Nephron (organoid): Measurements from ENCODE around the gene WDR48.

Experiments
- H3K27ac Mint-ChIP-seq, 3 experiments: 2 replicates each; pipeline ENCODE4 v1.8.0; 2020; ENCODE audit warnings: mixed read lengths in 3 of 3, mild to moderate bottlenecking in 2 of 3, moderate library complexity in 1 of 3
- H3K27me3 Mint-ChIP-seq: 2 replicates; pipeline ENCODE4 v1.8.0; 2021; ENCODE audit warnings: low read depth, mild to moderate bottlenecking, moderate library complexity, mixed read lengths
- H3K36me3 Mint-ChIP-seq: 2 replicates; pipeline ENCODE4 v1.8.0; 2020; ENCODE audit warnings: low read depth, mixed read lengths
- H3K4me1 Mint-ChIP-seq: 2 replicates; pipeline ENCODE4 v1.8.0; 2020; ENCODE audit warnings: mixed read lengths
- H3K4me3 Mint-ChIP-seq, 3 experiments: 2 replicates each; pipeline ENCODE4 v1.8.0; 2020; ENCODE audit warnings: mild to moderate bottlenecking in 3 of 3, mixed read lengths in 3 of 3, moderate library complexity in 2 of 3
- H3K9me3 Mint-ChIP-seq: 2 replicates; pipeline ENCODE4 v1.8.0; 2020; ENCODE audit warnings: mixed read lengths
- CTCF ChIP-seq, 3 experiments: fragments of 200-600 bp; sonication (generic); IDR thresholded peaks; one replicate each; pipeline ENCODE4 v1.5.0; 2021; ENCODE audit warnings: antibody characterized with exemption in 3 of 3; ENCODE audit not compliant: unreplicated experiment in 3 of 3

Gene WDR48

GRCh38 chr3:39094851-39095677, 43.2 kb downstream of the WDR48 start:
- Mint-ChIP-seq H3K36me3 (peaks cover 55% of the 10 kb centered on the region), H3K27me3 (no peaks in the 10 kb centered on the region), H3K4me1 (peaks cover 30% of the 10 kb centered on the region), H3K4me3 (no peak overlapping the region), H3K9me3 (no peaks in the 10 kb centered on the region), H3K27ac (peak overlapping the region in 2 of 3 experiments; percentile 57 to 86)
- TF ChIP-seq CTCF (IDR thresholded peaks at IDR 0.05; ENCODE audit: unreplicated experiment in 3 of 3), result no peak

GRCh38 chr3:39095778-39096177, 44.0 kb downstream of the WDR48 start:
- H3K9me3 Mint-ChIP-seq, result no peaks in the 10 kb centered on the region
- H3K27me3 Mint-ChIP-seq, result no peaks in the 10 kb centered on the region
- peaks cover 30% of the 10 kb centered on the region for H3K4me1 Mint-ChIP-seq
- no peak overlapping the region for H3K4me3 Mint-ChIP-seq
- no peak for TF ChIP-seq CTCF (IDR thresholded peaks at IDR 0.05; ENCODE audit: unreplicated experiment in 3 of 3)
- peak overlapping the region in 2 of 3 experiments; percentile 57 to 86 for H3K27ac Mint-ChIP-seq
- peaks cover 51% of the 10 kb centered on the region for H3K36me3 Mint-ChIP-seq

GRCh38 chr3:39096775-39097174, 45.0 kb downstream of the WDR48 start:
- Mint-ChIP-seq H3K27me3 (no peaks in the 10 kb centered on the region), H3K27ac (peak overlapping the region; percentile 26 to 86 (median 65)), H3K4me3 (no peak overlapping the region), H3K4me1 (peaks cover 30% of the 10 kb centered on the region), H3K36me3 (peaks cover 47% of the 10 kb centered on the region), H3K9me3 (no peaks in the 10 kb centered on the region)
- TF ChIP-seq CTCF (IDR thresholded peaks at IDR 0.05; ENCODE audit: unreplicated experiment in 3 of 3), result no peak

GRCh38 chr3:39097716-39098472, 46.1 kb downstream of the WDR48 start:
- H3K4me1 Mint-ChIP-seq, result peaks cover 36% of the 10 kb centered on the region
- no peak overlapping the region for H3K4me3 Mint-ChIP-seq
- TF ChIP-seq CTCF (IDR thresholded peaks at IDR 0.05; ENCODE audit: unreplicated experiment in 3 of 3), result no peak
- H3K9me3 Mint-ChIP-seq, result no peaks in the 10 kb centered on the region
- peaks cover 38% of the 10 kb centered on the region for H3K36me3 Mint-ChIP-seq
- H3K27ac Mint-ChIP-seq, result peak overlapping the region in 2 of 3 experiments; percentile 26 to 86
- no peaks in the 10 kb centered on the region for H3K27me3 Mint-ChIP-seq

- H3K4me3 Mint-ChIP-seq, result no peak overlapping the region
- no peaks in the 10 kb centered on the region for H3K27me3 Mint-ChIP-seq
- TF ChIP-seq CTCF (IDR thresholded peaks at IDR 0.05; ENCODE audit: unreplicated experiment in 3 of 3), result no peak
- no peaks in the 10 kb centered on the region for H3K9me3 Mint-ChIP-seq
- peaks cover 36% of the 10 kb centered on the region for H3K36me3 Mint-ChIP-seq
- peaks cover 39% of the 10 kb centered on the region for H3K4me1 Mint-ChIP-seq
- H3K27ac Mint-ChIP-seq, result no peak overlapping the region
Measured at GRCh38 chr3:39098473-39099000, 46.7 kb downstream of the WDR48 start.
